Esophagus squamous epithelium (tissue), 5 donors: Measurements from ENCODE around the gene ATP8B1. TPM values are rescaled to one million over a fixed set of nuclear protein-coding genes. Genes with fewer than 3 reads are reported as not detected.
A peak's percentile ranks its signal among the peaks of the same experiment; 100 is the strongest.

Source experiments
- DNase-seq: peaks from one replicate; lab custom pipeline; 2025; lab: John Stamatoyannopoulos, UW
- H3K27ac ChIP-seq, 4 donors: fragments of 200-600 bp; sonication (generic); one replicate each; pipeline ENCODE4 v1.5.1; 2016 to 2019; ENCODE audit warnings: mild to moderate bottlenecking in 1 of 4
- H3K27me3 ChIP-seq, 4 donors: fragments of 200-600 bp; sonication (generic); 1 replicate in 3 of 4; 2 replicates in 1 of 4; pipeline versions ENCODE4 v1.5.1 to v1.6.0; 2017 to 2021; ENCODE audit warnings: antibody characterized with exemption in 1 of 4
- H3K36me3 ChIP-seq, 3 donors: fragments of 200-600 bp; sonication (generic); one replicate each; pipeline ENCODE4 v1.5.1; 2016 to 2019
- H3K4me1 ChIP-seq, 3 donors: fragments of 200-600 bp; sonication (generic); one replicate each; pipeline ENCODE4 v1.5.1; 2017 to 2019
- H3K4me3 ChIP-seq, 4 donors: fragments of 200-600 bp; sonication (generic); 1 replicate in 3 of 4; 2 replicates in 1 of 4; pipeline ENCODE4 v1.5.1; 2016 to 2019; ENCODE audit warnings: mild to moderate bottlenecking in 2 of 4, moderate library complexity in 1 of 4
- H3K9me3 ChIP-seq, 3 donors: fragments of 200-600 bp; sonication (generic); one replicate each; pipeline ENCODE4 v1.5.1; 2016 to 2019
- CTCF ChIP-seq, 6 experiments: fragments of 450-650 bp in 4 of 6; fragments of 200-600 bp in 2 of 6; sonication (generic) in 2 of 6; IDR thresholded peaks; one replicate each; pipeline ENCODE4 v1.5.1; 2016 to 2019; ENCODE audit warnings: antibody characterized with exemption in 6 of 6, mild to moderate bottlenecking in 4 of 6, moderate library complexity in 4 of 6
- POLR2A ChIP-seq, 4 donors: fragments of 450-650 bp; IDR thresholded peaks; one replicate each; pipeline ENCODE4 v1.6.1; 2017; ENCODE audit warnings: antibody characterized with exemption in 4 of 4, mild to moderate bottlenecking in 4 of 4, moderate library complexity in 3 of 4
- WGBS, 2 donors: methylation state at CpG; one replicate each; pipeline ENCODE4 v1.1.5; 2018; 5-methylcytosine and 5-hydroxymethylcytosine counted together
- intact Hi-C: fragments of 100-400 bp; cut with DNase I; formaldehyde crosslinking; loops from one replicate; pipeline ENCODE4 v1.15.0; 2022
- total RNA-seq, 4 donors: library from RNA; depleted of rRNA; stranded (reverse); fragments of >200 nt; gene quantifications; one replicate each; pipeline ENCODE4 v1.1.0, GENCODE V29; 2016
- donor health status: DM: yes; HTN: yes; CAD: no.

Gene ATP8B1
- total RNA-seq, 4 donors from 2014 or later: 20.2 to 39.1 (median 35.6) TPM

DNA sequence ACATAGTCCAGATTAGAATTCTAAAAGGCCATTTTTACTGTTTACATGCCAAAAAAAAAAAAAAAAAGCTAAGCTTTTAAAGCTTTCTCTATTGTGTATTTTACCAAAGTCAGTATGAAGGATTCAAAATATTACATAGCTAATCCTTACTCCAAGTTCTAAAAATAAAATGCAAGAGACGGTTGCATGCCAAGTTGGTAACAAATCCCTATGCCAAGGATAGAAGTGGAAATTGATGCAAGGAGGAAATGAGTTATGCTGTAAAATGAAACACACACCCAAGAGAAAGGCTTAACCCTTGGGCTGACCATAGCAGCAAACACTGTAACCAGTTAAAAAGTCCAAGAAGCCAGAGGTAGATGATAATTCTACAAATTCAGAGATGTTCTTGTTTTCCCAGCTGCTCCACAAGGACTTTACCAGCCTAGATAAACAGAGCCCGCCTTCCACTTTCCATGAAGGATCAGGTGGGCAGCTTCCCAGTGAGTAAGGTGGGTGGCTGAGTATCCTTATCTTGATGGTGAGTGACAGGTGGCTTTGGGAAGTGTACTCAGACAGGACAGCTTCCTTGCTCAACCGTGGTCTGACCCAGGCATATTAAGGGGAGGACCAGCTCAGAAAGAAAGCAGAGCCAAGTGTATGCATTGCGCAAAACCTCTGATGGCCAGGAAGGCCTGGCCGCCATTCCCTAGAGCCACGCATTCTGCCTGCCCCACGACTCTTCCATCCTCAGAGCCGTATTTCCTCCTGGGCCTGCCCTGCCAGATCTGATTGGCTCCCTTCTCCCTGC lies 34.4 kb downstream of the ATP8B1 start:
- intact Hi-C loops: no loop called here
- Histone ChIP-seq H3K4me3 (no peak overlapping the region), H3K36me3 (no peaks in the 10 kb centered on the region), H3K27ac (peak overlapping the region; percentile 24 to 76 (median 69)), H3K9me3 (no peaks in the 10 kb centered on the region), H3K27me3 (no peaks in the 10 kb centered on the region), H3K4me1 (peaks cover 26 to 77% (median 58%) of the 10 kb centered on the region in 3 donors)
- WGBS, 2 donors: 46 to 78% methylated on average over 8 of the region's 8 CpGs
- TF ChIP-seq CTCF (IDR thresholded peaks at IDR 0.05) (no peak), POLR2A (IDR thresholded peaks at IDR 0.05) (no peak)
- no peak for DNase-seq

DNA sequence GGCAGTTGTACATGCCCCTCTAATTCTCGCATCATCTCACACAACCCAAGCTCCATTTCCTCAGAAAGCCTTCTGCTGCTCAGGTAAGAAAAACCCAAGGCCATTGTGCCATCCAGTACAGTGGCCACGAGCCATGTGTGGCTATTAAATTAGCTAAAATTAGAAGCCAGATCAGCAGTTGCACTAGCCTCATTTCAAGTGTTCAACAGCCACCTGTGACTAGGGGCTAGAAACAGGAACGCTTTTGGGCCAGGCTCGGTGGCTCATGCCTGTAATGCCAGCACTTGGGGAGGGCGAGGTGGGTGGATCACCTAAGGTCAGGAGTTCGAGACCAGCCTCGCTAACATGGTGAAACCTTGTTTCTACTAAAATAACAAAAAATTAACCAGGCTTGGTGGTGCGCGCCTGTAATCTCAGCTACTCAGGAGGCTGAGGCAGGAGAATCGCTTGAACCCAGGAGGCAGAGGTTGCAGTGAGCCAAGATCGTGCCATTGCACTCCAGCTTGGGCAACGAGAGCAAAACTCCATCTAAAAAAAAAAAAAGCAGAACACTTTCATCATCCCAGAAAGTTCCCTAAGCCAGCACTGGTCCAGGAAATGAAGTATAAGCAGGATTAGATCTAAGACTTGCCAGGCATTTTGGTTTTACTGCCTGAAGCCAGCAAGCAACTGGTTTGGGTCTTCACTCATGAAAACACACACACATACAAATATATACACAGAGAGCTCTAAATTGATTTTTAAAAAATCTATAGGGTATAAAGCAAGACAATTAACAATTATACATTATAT lies 35.7 kb downstream of the ATP8B1 start:
- intact Hi-C loops: no loop called here
- Histone ChIP-seq H3K36me3 (no peaks in the 10 kb centered on the region), H3K4me3 (no peak overlapping the region), H3K27me3 (no peaks in the 10 kb centered on the region), H3K4me1 (peaks cover 18 to 65% (median 53%) of the 10 kb centered on the region in 3 donors), H3K27ac (peak overlapping the region in 3 of 4 donors; percentile 62 to 76 (median 67)), H3K9me3 (no peaks in the 10 kb centered on the region)
- no peak for DNase-seq
- TF ChIP-seq CTCF (IDR thresholded peaks at IDR 0.05) (no peak), POLR2A (IDR thresholded peaks at IDR 0.05) (no peak)
- 80 to 87% methylated on average over 11 to 12 of the region's 12 CpGs for WGBS, 2 donors

GRCh38 chr18:57764995-57765394 lies 38.1 kb downstream of the ATP8B1 start:
- no peak for TF ChIP-seq CTCF (IDR thresholded peaks at IDR 0.05)
- H3K27ac ChIP-seq: no peak overlapping the region
- H3K36me3 ChIP-seq: peaks cover 0 to 13% (median 0%) of the 10 kb centered on the region in 3 donors
- WGBS, 2 donors: 86% methylated on average over 2 of the region's 2 CpGs
- intact Hi-C loops: no loop called here
- no peaks in the 10 kb centered on the region for H3K27me3 ChIP-seq
- no peak for DNase-seq
- H3K4me3 ChIP-seq: no peak overlapping the region
- H3K4me1 ChIP-seq: peaks cover 10 to 40% (median 31%) of the 10 kb centered on the region in 3 donors
- no peaks in the 10 kb centered on the region for H3K9me3 ChIP-seq

- Histone ChIP-seq H3K27me3 (no peaks in the 10 kb centered on the region), H3K9me3 (no peaks in the 10 kb centered on the region), H3K4me1 (peaks cover 5 to 32% (median 24%) of the 10 kb centered on the region in 3 donors), H3K27ac (no peak overlapping the region), H3K36me3 (peaks cover 0 to 20% (median 0%) of the 10 kb centered on the region in 3 donors), H3K4me3 (no peak overlapping the region)
- WGBS, 2 donors: 90% methylated on average over 8 of the region's 8 CpGs
- TF ChIP-seq CTCF (IDR thresholded peaks at IDR 0.05) (no peak), POLR2A (IDR thresholded peaks at IDR 0.05) (no peak)
- DNase-seq: no peak
- intact Hi-C loops: no loop called here
These were observed 39.0 kb downstream of the ATP8B1 start for GRCh38 chr18:57764087-57764486.

GRCh38 chr18:57762686-57763085 lies 40.4 kb downstream of the ATP8B1 start:
- Histone ChIP-seq H3K36me3 (peaks cover 0 to 26% (median 0%) of the 10 kb centered on the region in 3 donors), H3K9me3 (no peaks in the 10 kb centered on the region), H3K27ac (no peak overlapping the region), H3K27me3 (no peaks in the 10 kb centered on the region), H3K4me3 (no peak overlapping the region), H3K4me1 (peaks cover 0 to 18% (median 10%) of the 10 kb centered on the region in 3 donors)
- intact Hi-C loops: no loop called here
- no peak for DNase-seq
- WGBS, 2 donors: 46 to 65% methylated on average over 2 of the region's 2 CpGs
- TF ChIP-seq CTCF (IDR thresholded peaks at IDR 0.05) (no peak), POLR2A (IDR thresholded peaks at IDR 0.05) (no peak)
